ENCODE data around the gene COMMD4.
"Not testable (repeated sequence)": the region's sequence is repeated elsewhere in the genome, so short reads cannot be mapped to it uniquely, and the experiment has no call there.

Gene COMMD4

DNA sequence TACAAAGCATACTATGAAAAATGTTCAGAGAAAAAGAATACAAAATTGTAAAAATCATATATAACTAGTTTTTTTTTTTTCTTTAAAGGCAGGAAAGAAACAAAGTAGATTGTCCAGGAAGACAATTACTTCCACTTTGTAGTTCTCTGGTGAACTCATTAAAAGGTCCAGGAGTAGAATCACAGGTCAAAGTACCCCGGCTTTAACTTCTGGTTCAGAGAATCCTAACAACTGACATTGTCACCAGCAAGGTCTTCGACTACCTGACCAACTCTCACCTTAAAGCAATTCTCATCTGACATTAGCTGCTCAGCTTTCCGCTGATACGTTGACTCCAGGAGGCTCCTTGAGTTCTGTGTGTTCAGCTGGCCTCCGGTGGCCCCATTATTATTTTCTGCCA lies 48.1 kb downstream of the COMMD4 start:
- DNase-seq = not testable (repeated sequence)

Data from NCI-H1105 (cell line).